GM19035 (cell line): ENCODE measurements around the gene SLC25A6.
A peak's percentile ranks its signal among the peaks of the same experiment; 100 is the strongest.
"Not testable (repeated sequence)": the region's sequence is repeated elsewhere in the genome, so short reads cannot be mapped to it uniquely, and the experiment has no call there.

Experiments used
- ATAC-seq: cut with Tn5 transposase; IDR thresholded peaks from one replicate; pipeline ENCODE4 v1.9.1; 2021; ENCODE audit not compliant: unreplicated experiment

SLC25A6 gene

GRCh38 chrX:1416327-1416784 lies 24.4 kb upstream of the SLC25A6 start:
- ATAC-seq: no peak

DNA sequence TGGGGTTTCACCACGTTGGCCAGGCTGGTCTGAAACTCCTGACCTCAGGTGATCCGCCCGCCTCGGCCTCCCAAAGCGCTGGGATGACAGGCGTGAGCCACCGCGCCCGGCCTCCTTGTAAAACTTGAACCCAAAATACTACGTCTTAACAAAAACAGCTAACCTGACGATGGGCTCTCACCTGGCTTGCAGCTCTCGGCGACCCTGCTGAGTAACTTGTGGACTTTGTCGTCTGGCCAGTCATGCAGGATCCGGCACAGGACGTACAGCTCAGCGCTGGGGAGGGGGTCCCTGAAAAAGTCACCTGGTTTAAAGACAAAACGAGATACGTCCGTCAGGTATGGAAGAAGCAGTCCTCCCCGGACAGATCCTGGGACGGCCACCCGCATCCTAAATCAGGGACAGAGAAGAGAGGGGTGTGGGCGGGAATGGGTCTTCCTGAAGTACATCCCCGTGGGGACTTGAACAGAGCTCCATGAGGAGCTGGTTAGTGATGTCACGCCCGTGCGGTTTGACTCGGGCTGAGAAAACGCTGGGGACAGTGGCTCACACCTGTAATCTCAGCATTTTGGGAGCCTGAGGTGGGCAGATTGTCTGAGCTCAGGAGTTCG lies 20.7 kb upstream of the SLC25A6 start:
- no peak for ATAC-seq

DNA sequence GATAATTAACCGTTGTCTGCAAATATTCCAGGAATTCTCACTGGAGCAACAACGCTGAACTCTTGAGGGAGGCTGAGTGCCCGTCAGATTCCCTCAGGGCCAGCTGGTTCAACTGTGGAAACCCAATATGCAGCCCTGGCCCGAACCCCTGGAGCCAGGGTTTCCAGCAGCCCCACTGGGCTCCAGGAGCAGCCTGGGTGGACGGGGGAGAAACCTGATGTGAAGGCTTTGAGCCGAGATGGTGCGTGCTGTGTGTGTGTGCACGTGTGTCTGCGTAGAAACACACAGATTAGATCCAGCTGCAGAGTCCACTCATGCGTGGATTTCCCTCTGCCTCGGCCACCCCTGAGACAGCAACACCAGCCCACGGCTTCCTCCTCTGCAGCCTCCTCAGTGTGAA lies 19.4 kb upstream of the SLC25A6 start:
- no peak for ATAC-seq

GRCh38 chrX:1407035-1407434 lies 15.1 kb upstream of the SLC25A6 start:
- no peak for ATAC-seq

DNA sequence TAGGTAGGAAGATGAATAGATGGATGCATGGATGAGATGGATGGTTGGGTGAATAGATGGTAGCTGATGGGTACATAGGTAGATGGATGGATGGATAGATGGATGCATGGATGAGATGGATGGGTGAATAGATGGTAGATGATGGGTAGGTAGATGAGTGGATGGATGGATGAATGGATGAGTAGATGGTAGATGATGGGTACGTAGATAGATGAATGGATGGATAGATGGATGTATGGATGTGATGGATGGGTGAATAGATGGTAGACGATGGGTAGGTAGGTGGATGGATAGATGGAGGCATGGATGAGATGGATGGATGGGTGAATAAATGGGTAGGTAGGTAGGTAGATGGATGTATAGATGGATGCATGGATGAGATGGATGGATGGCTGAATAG lies 13.9 kb upstream of the SLC25A6 start:
- ATAC-seq: not testable (repeated sequence)

GRCh38 chrX:1403867-1404266 lies 12.0 kb upstream of the SLC25A6 start:
- not testable (repeated sequence) for ATAC-seq

DNA sequence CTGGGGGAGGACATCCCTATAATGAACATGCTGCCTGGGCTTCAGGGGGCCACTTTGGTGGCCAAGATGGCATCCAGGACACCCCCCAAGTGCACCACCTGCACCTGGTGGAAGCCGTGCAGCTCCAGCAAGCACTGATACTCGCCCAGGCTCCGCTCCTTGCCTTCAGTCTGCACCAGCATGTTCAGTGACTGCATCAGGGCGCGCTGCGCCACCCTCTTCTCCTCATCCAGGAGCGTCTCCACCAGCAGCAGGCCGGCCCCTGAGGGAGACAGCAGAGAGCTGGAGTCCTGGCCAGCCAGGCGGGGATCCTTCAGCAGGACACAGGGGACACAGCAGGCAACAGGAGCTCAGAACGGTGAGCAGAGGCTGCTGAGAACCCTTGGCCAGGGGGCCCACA lies 11.3 kb upstream of the SLC25A6 start:
- ATAC-seq: no peak

GRCh38 chrX:1401611-1402430 lies 9.9 kb upstream of the SLC25A6 start:
- no peak for ATAC-seq

GRCh38 chrX:1400742-1401471 lies 9.0 kb upstream of the SLC25A6 start:
- no peak for ATAC-seq

DNA sequence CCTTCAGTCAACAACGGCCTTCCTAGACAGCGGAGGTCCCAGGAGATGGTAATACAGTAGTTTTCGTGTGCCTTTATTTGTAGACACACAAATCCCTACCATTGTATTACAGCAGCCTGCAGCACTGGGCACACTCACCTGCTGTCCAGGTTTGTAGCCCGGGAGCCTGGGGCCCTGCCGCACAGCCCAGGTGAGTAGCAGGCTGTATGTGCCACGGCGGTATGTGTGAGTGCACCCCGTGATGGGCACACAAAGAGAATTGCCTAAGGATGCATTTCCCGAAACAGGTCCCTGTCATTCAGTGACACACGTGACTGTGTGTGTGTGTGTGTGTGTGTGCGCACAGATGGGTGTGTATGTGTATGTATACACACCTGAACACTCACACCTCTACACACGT lies 8.1 kb upstream of the SLC25A6 start:
- ATAC-seq: no peak

GRCh38 chrX:1398431-1399340 lies 6.8 kb upstream of the SLC25A6 start:
- no peak for ATAC-seq

- no peak for ATAC-seq
Measured at GRCh38 chrX:1397441-1398270, 5.7 kb upstream of the SLC25A6 start.

DNA sequence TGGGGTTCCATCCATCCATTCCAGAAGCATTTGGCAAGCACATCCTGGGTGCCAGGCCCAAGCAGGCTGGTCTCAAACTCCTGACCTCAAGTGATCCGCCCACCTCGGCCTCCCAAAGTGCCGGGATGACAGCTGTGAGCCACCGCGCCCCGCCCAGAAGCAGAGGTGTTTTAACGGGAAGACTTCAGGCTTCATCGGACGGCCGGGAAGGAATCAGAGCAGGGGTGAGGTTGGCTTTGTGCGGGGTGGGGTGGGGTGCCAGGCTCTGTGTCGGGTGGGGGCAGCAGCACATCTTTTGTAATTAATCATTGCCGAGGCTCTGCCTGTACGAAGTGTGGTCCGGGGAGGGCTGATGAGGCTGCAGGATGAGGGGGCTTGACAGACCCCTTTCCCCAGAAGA lies 5.1 kb upstream of the SLC25A6 start:
- ATAC-seq: no peak

DNA sequence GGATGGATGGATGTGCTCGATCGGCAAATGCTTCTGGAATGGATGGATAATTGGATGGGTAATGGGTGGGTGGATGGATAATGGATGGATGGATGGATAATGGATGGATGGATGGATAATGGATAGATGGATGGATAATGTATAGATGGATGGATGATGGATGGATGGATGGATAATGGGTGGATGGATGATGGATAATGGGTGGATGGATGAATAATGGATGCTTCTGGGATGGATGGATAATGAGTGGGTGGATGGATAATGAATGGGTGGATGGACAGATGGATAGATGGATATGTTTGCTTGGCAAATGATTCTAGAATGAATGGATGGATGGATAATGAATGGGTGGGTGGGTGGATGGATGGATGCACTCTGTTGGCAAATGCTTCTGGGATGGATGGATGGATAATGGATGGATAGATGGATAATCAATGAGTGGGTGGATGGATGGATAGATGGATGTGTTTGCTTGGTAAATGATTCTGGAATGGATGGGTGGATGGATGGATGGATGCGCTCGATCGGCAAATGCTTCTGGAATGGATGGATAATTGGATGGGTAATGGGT lies 3.8 kb upstream of the SLC25A6 start:
- ATAC-seq: no peak

DNA sequence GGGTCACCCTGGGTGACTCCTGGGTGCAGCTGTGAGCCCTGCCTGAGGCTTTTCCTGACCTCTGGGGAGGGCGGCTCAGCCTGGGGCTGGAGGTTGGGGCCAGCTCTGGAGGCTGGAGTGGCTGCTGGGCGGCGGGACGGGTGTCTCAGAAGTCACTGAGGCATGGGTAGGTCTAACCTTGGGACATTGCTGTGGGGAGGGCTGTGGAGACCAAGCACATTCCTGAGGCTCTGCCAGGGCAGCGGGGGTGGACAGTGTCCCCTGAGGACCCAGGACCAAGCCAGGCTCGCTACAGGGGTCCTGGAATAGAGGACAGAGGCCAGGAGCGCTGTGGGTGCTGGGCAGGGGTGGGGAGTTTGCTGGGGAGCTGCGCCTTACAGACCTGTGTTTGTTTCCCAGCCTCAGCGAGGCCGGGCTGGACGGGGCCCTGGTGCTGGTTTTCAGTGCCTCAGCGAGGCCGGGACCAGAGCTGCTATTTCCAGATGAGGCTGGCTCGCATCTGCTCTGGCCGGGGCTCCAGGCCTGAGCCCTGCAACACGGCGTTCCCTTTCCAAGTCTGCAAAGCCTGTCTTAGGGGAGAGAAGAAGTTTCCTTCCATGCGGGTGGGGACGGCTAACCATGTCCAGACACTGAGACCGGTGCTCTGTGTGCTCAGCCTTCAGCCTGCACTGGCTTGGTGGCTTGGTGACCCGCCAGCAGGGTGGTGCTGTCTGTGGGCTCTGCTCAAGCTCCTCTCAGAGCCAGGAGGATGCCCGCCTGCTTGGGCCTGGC lies 3.0 kb upstream of the SLC25A6 start:
- ATAC-seq: no peak

- ATAC-seq: no peak
Measured at GRCh38 chrX:1393871-1394615, 2.1 kb upstream of the SLC25A6 start.

DNA sequence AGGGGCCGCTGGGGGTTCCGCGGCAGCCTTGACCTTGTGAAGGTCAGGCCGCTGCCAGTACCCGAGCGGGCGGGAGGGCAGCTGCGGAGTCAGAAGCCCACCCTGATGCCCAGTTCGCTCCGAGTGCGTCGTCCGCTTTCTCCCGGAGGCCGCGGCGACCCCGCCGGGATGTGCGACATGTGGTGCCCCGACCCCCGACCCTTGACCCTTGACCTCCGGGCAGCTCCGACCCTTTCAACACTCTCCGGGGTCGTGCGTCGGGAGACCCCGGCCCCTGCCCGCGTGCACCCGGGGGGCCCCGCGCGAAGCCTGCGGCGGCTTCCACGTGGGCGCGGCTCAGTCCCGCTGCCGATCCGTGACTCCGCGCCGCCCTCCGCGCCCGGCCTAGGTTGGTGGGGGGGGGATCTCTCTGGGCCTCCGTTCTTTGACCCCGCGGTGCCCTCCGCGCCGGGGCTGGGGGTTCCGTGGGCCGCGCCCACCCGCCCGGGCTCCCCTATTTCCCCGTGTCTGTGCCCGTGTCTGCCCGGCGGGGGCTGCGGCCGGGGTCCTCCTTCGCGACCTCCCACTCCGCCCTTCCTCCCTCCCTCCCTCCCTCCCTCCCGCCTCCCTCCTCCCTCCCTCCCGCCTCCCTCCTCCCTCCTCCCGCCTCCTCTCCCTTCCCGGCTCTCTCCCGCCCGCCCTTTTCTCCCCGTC lies 609 bp upstream of the SLC25A6 start:
- peak; percentile 34 for ATAC-seq

GRCh38 chrX:1391370-1391706 lies 575 bp downstream of the SLC25A6 start:
- ATAC-seq: no peak
